Retina (tissue), 1 donor: ENCODE measurements around the gene RGSL1.

Source experiments
- DNase-seq: peaks from one replicate; pipeline ENCODE4 v3.0.0-alpha.2; 2016

The RGSL1 gene

DNA sequence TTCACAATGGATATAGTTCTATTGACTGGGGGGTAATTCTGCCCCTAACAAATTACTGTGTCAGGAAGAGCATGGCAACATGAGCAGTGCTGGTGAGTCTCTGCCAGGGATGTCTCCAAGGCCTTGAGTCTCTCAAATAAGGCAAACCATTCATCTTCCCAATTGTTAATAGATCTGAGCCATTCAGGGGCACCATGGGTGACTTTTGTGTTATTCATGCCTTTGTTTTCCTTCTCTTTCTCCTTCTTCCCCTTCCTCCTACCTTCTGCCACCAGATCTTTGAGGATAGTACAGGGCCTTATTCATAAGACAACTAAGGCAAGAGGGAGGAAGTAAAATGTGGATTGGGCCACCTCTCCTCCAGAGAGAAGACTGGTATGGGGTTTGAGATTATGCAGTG is at the start of gene RGSL1:
Gene RGSL1 (plus strand): TSS at position 60 of the 400 bp plus-strand sequence. CDS start 20 bp downstream, at position 80.
- DNase-seq: no peak

- DNase-seq: no peak
These were observed 49.4 kb upstream of the RGSL1 start, which contains the start of gene TEDDM1 for GRCh38 chr1:182400567-182400966. TEDDM1 (minus strand) TSS chr1:182400667; CDS start chr1:182400485, 182 bp downstream.

DNA sequence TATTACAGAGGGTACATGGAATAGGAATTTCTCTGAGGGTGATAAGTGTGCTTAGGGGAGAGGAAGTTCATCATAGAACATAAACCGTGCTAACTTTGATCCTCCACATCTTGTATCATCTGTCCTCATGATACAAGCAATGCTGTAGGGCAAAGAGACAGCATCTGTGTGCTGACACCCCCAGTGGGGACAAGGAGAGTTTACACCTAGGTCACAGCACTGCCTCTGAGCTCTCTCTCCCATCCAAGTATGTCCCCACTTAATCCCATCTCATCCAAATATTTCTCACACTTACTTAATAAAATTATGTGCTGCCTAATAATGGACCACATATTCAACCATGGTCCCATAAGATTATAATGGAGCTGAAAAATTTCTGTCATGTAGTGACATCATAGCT is 45.2 kb upstream of the RGSL1 start:
- no peak for DNase-seq

- no peak for DNase-seq
These were observed 44.4 kb upstream of the RGSL1 start for GRCh38 chr1:182405578-182405977.

- no peak for DNase-seq
These were observed 43.9 kb upstream of the RGSL1 start for GRCh38 chr1:182406012-182406411.

- no peak for DNase-seq
These were observed 42.2 kb upstream of the RGSL1 start for GRCh38 chr1:182407724-182408123.

DNA sequence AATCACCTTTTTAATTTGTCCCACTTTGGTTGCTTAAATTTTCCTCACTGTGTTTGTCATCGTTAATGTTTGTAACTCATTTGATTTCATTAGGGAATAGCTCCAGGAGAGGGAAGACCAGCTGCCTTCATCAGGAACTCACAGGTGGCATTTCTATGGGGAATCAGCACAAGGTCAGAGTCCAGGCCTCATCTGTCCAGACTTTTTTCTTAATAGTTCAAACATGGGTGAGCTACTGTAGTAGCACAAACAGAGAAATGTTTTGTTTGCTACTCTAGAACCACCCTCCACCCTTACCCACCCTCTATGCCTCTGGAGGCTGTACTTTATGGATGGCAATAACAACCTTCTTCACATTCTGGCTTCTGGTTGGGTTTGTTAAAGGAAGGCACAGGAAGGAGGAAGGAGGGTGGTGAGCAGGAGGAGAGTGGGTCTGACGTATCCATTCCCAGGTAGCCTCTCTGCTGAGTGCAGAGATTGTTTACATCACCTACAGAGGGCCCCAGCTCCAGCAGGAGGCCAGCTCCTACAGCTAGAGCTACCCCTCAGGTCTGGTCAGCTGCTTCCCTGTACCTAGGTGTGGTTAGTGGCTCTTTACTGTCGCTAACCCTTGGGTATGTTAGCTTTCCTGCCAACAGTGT is 41.4 kb upstream of the RGSL1 start:
- DNase-seq: no peak

DNA sequence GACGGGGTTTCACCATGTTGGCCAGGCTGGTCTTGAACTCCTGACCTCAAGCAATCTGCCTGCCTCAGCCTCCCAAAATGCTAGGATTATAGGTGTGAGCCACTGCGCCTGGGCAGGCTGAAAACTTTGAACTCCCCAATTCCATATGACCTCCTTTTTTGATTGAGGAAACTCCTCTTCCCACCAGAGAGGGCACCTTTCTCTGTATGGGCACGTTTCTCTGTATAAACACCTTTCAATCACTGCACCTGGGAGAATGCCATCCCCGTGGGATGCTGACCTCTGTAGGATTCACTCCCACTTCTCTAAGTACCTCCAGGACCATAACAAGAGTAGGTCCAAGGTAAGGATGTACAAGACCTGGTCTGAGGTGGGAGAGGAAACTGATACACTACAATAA is 39.8 kb upstream of the RGSL1 start:
- no peak for DNase-seq

- no peak for DNase-seq
These were observed 39.2 kb upstream of the RGSL1 start for GRCh38 chr1:182410620-182411273.

- DNase-seq: no peak
These were observed 36.5 kb upstream of the RGSL1 start for GRCh38 chr1:182413486-182413885.

- DNase-seq: no peak
These were observed 36.0 kb upstream of the RGSL1 start for GRCh38 chr1:182413969-182414368.

- DNase-seq: no peak
These were observed 34.2 kb upstream of the RGSL1 start for GRCh38 chr1:182415789-182416188.

GRCh38 chr1:182426442-182427430 is 23.2 kb upstream of the RGSL1 start:
- no peak for DNase-seq

GRCh38 chr1:182428043-182428442 is 21.9 kb upstream of the RGSL1 start:
- DNase-seq: no peak

- no peak for DNase-seq
These were observed 19.5 kb upstream of the RGSL1 start for GRCh38 chr1:182430263-182431068.

GRCh38 chr1:182431278-182431677 is 18.7 kb upstream of the RGSL1 start:
- DNase-seq: no peak

DNA sequence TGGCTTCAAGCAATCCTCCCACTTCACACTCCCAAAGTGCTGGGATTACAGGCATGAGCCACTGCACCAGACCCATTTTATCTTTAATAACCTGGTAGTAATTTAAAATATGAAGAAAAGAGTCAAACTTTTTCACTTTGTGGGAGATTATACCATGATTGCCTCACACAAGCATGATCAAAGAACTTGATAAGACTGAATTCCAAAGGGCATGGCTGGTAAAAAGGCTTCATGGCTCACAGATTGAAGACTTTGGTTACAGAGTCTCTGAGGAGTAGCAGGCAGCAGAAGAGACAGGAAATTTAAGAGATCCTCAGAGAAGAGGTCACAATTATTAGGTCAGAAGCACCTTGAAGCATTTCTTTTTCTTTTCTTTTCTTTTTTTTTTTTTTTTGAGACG is 16.4 kb upstream of the RGSL1 start:
- DNase-seq: no peak

DNA sequence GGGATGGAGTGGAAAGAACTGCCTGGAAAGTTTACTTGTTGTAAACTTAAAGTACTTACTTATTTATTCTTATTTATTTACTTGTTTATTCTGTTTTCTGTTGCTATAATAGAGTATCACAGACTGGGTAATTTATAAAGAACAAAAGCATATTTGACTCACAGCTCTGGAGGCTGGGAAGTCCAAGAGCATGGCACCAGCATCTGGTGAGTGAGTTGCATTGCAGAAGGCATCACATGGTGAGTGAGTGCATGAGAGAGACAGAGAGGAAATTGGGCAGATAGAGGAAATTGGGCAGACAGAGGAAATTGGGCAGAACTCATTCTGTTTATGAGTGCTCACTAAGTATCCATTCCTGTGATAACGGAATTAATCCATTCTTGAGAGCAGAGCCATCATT is 11.6 kb upstream of the RGSL1 start:
- DNase-seq: no peak

DNA sequence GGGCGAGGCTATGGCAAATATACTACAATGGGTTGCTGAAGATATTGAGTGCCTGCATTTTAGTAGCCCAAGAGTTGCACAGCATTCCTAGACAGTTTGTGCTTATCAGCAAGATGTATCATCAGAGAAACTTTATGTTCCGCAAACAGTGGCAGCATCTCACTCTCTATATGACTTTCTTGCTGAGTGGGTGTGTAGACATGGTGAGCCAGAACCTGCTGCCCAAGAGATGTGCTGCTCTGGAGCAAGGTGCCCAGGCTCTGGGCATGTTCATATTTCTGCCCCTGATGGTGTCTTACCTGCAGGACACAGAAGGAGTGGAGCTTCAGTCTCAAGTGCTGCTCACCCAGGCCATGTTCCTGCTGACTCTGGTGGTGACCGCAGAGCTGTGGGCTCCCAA is 8.2 kb upstream of the RGSL1 start:
- DNase-seq: no peak

DNA sequence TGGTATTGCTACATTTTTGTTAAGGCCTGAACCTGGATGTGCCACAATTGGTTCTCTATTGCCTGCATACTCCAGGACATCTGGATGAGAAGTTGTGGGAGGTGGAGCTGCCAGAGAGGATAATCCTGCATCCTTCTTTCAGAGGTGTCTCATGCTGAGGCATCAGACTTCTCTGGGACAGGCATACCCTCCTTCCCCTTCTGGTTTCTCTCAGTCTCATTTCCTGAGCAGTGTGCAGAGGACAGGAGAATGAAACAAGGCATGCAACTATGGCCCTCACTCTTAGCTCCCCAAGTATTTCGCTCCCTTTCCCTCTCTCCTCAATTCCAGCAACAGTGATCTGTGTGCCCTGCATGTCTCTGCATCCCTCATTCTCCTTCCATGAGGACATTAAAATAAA is 7.6 kb upstream of the RGSL1 start:
- no peak for DNase-seq

GRCh38 chr1:182444497-182444896 is 5.4 kb upstream of the RGSL1 start:
- no peak for DNase-seq

- peak; percentile 15 for DNase-seq
These were observed 3.8 kb upstream of the RGSL1 start for GRCh38 chr1:182446033-182446669.
